ENCODE measurements around the gene ARHGEF11.

ARHGEF11 gene

DNA sequence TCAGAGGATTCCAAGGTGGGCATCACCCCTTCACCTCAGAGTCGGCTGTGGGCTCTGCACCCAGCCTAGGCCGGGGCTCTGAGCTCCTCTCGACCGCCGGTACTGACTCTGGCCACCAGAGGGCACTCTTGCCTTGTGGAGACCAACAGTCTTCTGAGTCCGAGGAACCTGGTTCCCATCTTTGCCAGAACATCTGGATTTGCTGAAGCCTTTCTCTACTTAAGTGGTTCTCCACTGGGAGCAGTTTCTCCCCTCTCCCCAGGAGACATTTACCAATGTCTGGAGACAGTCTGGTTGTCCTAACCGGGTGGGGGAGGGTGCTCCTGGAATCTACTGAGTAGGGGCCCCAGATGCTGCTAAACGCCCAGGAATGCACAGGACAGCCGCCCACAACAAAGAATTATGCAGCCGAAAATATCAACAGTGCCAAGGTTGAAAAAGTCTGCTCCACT lies 44.7 kb upstream of the ARHGEF11 start:
- H3K4me3 ChIP-seq (ENCODE audit: low read length) = no peak overlapping the region
- TF ChIP-seq CTCF (IDR thresholded peaks at IDR 0.05; ENCODE audit: insufficient read depth, low read depth, low read length, missing control alignments) = peak; percentile 94
- peak; percentile 77 for DNase-seq (ENCODE audit: low read depth)

DNA sequence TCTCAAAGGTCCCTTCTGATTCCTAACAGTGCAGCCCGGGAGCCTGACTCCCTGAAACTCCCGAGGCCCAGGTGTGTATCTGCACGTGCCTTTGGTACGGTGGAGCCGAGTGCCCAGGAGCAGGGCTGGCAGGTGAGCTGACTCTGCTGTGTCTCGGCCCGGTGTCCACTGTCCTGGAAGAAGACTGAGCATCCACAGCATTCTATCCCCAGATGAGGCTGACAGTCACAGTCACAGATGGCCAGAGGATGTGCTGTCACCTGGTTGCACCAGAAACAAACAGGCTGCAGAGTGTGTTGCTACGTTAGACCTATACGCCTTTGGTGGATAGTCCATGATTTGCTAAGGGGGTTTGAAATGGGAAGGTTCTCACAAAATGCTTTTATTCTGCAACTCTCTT lies 44.2 kb upstream of the ARHGEF11 start:
- TF ChIP-seq CTCF (IDR thresholded peaks at IDR 0.05; ENCODE audit: insufficient read depth, low read depth, low read length, missing control alignments) = no peak
- no peak overlapping the region for H3K4me3 ChIP-seq (ENCODE audit: low read length)
- DNase-seq (ENCODE audit: low read depth) = no peak

GRCh38 chr1:157088607-157089006 lies 43.1 kb upstream of the ARHGEF11 start:
- DNase-seq (ENCODE audit: low read depth) = peak; percentile 71
- no peak overlapping the region for H3K4me3 ChIP-seq (ENCODE audit: low read length)
- TF ChIP-seq CTCF (IDR thresholded peaks at IDR 0.05; ENCODE audit: insufficient read depth, low read depth, low read length, missing control alignments) = no peak

GRCh38 chr1:157087030-157087429 lies 41.5 kb upstream of the ARHGEF11 start:
- TF ChIP-seq CTCF (IDR thresholded peaks at IDR 0.05; ENCODE audit: insufficient read depth, low read depth, low read length, missing control alignments) = no peak
- DNase-seq (ENCODE audit: low read depth) = no peak

GRCh38 chr1:157086299-157086698 lies 40.8 kb upstream of the ARHGEF11 start:
- no peak overlapping the region for H3K4me3 ChIP-seq (ENCODE audit: low read length)
- DNase-seq (ENCODE audit: low read depth) = no peak
- TF ChIP-seq CTCF (IDR thresholded peaks at IDR 0.05; ENCODE audit: insufficient read depth, low read depth, low read length, missing control alignments) = no peak

More at GRCh38 chr1:157087030-157087429, 41.5 kb upstream of the ARHGEF11 start:
- no peak overlapping the region for H3K4me3 ChIP-seq (ENCODE audit: low read length)

- peak; percentile 30 for DNase-seq (ENCODE audit: low read depth)
- H3K4me3 ChIP-seq (ENCODE audit: low read length) = no peak overlapping the region
- no peak for TF ChIP-seq CTCF (IDR thresholded peaks at IDR 0.05; ENCODE audit: insufficient read depth, low read depth, low read length, missing control alignments)
Measured at GRCh38 chr1:157085421-157085820, 39.9 kb upstream of the ARHGEF11 start.

DNA sequence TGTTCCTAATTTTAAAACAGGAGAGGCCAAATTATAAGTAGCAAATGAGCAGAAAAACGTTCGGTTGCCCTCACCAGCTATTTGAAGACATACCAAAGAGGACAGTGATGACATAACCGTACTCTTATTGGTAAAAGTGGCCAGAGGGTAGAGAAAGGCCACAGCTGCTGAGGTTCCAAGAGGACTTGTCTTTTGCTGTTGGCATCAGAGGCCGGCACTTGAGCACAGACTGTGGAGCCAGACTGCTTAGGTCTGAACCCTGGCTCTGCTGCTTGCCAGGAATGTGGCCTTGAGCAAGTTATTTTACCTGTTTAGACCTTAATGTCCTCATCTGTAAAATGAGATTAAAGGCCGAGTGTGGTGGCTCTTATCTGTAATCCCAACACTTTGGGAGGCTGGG lies 39.2 kb upstream of the ARHGEF11 start:
- H3K4me3 ChIP-seq (ENCODE audit: low read length) = no peak overlapping the region
- DNase-seq (ENCODE audit: low read depth) = no peak
- TF ChIP-seq CTCF (IDR thresholded peaks at IDR 0.05; ENCODE audit: insufficient read depth, low read depth, low read length, missing control alignments) = no peak

Measured in epithelial cell of esophagus (primary cell).